Nephron progenitor cell (in vitro differentiated cells): ENCODE results near the gene RERE.
"Not testable (repeated sequence)": the region's sequence is repeated elsewhere in the genome, so short reads cannot be mapped to it uniquely, and the experiment has no call there.

Experiments used
- DNase-seq: peaks from one replicate; pipeline ENCODE4 v3.0.0; 2021
- H3K27ac Mint-ChIP-seq: 2 replicates; pipeline ENCODE4 v1.8.0; 2021; ENCODE audit warnings: mild to moderate bottlenecking, moderate library complexity, mixed read lengths
- H3K27me3 Mint-ChIP-seq: 2 replicates; pipeline ENCODE4 v1.8.0; 2021; ENCODE audit warnings: mild to moderate bottlenecking, low read depth, mixed read lengths; ENCODE audit not compliant: poor library complexity
- H3K36me3 Mint-ChIP-seq: 2 replicates; pipeline ENCODE4 v1.8.0; 2021; ENCODE audit warnings: low read depth, mixed read lengths
- H3K4me1 Mint-ChIP-seq: 2 replicates; pipeline ENCODE4 v1.8.0; 2021; ENCODE audit warnings: mixed read lengths
- H3K4me3 Mint-ChIP-seq: 2 replicates; pipeline ENCODE4 v1.8.0; 2021; ENCODE audit warnings: mild to moderate bottlenecking, moderate library complexity, mixed read lengths
- H3K9me3 Mint-ChIP-seq: 2 replicates; pipeline ENCODE4 v1.8.0; 2021; ENCODE audit warnings: mild to moderate bottlenecking, moderate library complexity, mixed read lengths
- CTCF ChIP-seq: fragments of 200-600 bp; sonication (generic); IDR thresholded peaks from 2 replicates; pipeline ENCODE4 v1.5.0; 2021; ENCODE audit warnings: antibody characterized with exemption

The RERE gene

GRCh38 chr1:8509579-8509978, 307.9 kb downstream of the RERE start:
- no peak for TF ChIP-seq CTCF
- H3K4me3 Mint-ChIP-seq = no peak overlapping the region
- peaks cover 36% of the 10 kb centered on the region for H3K4me1 Mint-ChIP-seq
- H3K27ac Mint-ChIP-seq = peak overlapping the region; percentile 12
- peaks cover 89% of the 10 kb centered on the region for H3K36me3 Mint-ChIP-seq
- H3K9me3 Mint-ChIP-seq = no peaks in the 10 kb centered on the region
- no peaks in the 10 kb centered on the region for H3K27me3 Mint-ChIP-seq
- DNase-seq = no peak

- Mint-ChIP-seq H3K27ac (peak overlapping the region; percentile 20), H3K4me1 (peaks cover 31% of the 10 kb centered on the region), H3K4me3 (no peak overlapping the region), H3K9me3 (peaks cover 13% of the 10 kb centered on the region), H3K36me3 (peaks cover 81% of the 10 kb centered on the region), H3K27me3 (peaks cover 3% of the 10 kb centered on the region)
- DNase-seq = no peak
- no peak for TF ChIP-seq CTCF
Measured at GRCh38 chr1:8506995-8507615, 310.3 kb downstream of the RERE start.

- H3K27ac Mint-ChIP-seq = peak overlapping the region; percentile 20
- H3K4me1 Mint-ChIP-seq = peaks cover 27% of the 10 kb centered on the region
- DNase-seq = no peak
- peaks cover 78% of the 10 kb centered on the region for H3K36me3 Mint-ChIP-seq
- no peak for TF ChIP-seq CTCF
- peaks cover 13% of the 10 kb centered on the region for H3K9me3 Mint-ChIP-seq
- H3K27me3 Mint-ChIP-seq = peaks cover 3% of the 10 kb centered on the region
- no peak overlapping the region for H3K4me3 Mint-ChIP-seq
Measured at GRCh38 chr1:8506456-8506855, 311.0 kb downstream of the RERE start.

GRCh38 chr1:8503842-8504241, 313.6 kb downstream of the RERE start:
- no peak for DNase-seq
- Mint-ChIP-seq H3K9me3 (peaks cover 28% of the 10 kb centered on the region), H3K4me1 (peaks cover 10% of the 10 kb centered on the region), H3K36me3 (peaks cover 69% of the 10 kb centered on the region), H3K27me3 (peaks cover 3% of the 10 kb centered on the region), H3K27ac (peak overlapping the region; percentile 20), H3K4me3 (no peak overlapping the region)
- no peak for TF ChIP-seq CTCF

GRCh38 chr1:8502949-8503348, 314.5 kb downstream of the RERE start:
- DNase-seq, H3K27ac Mint-ChIP-seq, H3K27me3 Mint-ChIP-seq, H3K4me3 Mint-ChIP-seq: not testable (repeated sequence)
- Mint-ChIP-seq H3K36me3 (peaks cover 64% of the 10 kb centered on the region), H3K9me3 (peaks cover 30% of the 10 kb centered on the region), H3K4me1 (peaks cover 10% of the 10 kb centered on the region)

- Mint-ChIP-seq H3K27me3 (no peaks in the 10 kb centered on the region), H3K9me3 (peaks cover 17% of the 10 kb centered on the region), H3K4me3 (no peak overlapping the region), H3K27ac (peak overlapping the region; percentile 73), H3K36me3 (peaks cover 73% of the 10 kb centered on the region), H3K4me1 (peaks cover 26% of the 10 kb centered on the region)
- TF ChIP-seq CTCF = no peak
- no peak for DNase-seq
Measured at GRCh38 chr1:8497210-8497819, 320.1 kb downstream of the RERE start.
